Stimulated activated CD8-positive, alpha-beta memory T cell treated with anti-CD3 and anti-CD28 coated beads, Interleukin-7, amount 100 ng/mL, for 4 hours (primary cell): ENCODE measurements around the gene OSBPL6.

ENCODE experiments used
- DNase-seq, 2 donors: peaks; one replicate each; pipeline ENCODE4 v3.0.0-alpha.2; 2020; ENCODE audit warnings: low read depth in 2 of 2

The OSBPL6 gene

DNA sequence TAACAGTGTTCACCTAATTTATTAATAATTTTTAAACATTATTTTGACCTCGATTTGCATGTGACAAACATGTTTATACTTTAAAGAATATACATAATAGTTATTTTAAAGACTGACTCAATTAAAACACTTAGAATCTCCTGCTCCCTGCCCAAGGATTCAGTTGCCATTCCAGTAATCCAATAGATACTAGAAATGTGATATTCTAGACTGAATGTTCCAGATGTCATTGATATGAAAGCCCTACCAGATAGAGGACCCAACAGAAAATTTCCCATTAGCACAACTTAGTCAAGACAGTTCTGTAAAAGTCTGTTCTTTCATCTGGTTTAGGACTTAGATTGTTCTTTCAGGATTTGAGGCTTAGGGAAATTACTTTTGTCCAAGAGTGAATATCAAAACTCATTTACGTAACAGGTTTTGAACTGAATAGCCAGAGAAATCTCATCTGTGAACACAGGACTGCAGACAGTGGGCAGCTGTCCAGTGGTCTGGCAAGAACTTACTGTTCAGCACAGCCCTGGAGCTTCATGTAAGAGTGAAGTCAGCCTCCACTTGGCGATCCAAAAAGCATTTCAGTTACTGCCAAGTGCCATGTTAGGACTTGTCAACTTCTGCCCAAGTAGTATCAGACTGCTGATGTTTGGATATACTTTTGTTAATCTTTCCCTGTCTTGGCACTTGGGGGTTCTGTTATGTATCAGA is 77.5 kb downstream of the OSBPL6 start:
- no peak for DNase-seq

DNA sequence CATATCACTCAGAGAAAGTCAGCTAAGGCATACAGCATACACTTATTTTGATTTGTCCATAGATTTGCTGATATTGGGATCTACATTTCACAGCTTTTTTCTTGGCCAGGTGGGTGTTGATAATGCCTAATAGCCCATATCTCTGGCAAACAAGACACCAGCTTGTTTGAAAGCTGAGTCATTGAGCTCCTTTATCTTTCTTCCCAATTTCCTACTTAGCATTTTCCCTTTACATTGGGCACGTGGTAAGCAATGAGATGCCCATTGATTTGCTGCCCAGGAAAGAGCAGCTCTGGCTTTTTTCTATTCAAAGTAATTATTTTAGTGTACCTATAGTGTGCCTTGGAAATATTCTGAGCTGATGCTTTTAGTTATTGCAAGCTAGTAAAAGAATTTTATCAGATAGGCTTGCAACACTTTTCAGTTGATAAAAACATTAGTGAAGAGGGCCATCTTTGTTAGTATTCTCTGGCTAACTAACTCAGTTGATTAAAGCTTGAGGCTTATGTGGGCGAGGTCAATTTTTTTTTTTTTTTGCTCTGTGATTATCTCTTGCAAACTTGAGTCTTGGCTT is 79.6 kb downstream of the OSBPL6 start:
- DNase-seq, result no peak

DNA sequence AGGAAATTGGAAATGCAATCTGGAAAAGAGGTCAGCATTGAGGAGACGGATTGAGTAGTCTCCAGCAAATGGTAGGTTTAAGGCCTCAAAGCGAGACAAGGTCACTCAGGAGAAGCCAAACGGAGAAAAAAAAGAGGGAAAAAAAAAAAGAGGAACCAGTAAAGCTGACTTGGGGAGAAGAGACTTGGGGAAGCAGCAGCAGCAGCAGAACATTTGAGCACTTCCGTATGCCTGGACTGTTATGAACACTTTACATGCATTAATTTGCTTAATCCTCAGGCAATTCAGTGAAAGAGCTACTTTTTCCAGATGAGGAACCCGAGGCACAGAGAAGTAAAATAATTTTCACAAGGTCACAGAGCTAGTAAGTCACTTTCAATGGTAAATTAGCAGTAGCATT is 81.3 kb downstream of the OSBPL6 start:
- no peak for DNase-seq

DNA sequence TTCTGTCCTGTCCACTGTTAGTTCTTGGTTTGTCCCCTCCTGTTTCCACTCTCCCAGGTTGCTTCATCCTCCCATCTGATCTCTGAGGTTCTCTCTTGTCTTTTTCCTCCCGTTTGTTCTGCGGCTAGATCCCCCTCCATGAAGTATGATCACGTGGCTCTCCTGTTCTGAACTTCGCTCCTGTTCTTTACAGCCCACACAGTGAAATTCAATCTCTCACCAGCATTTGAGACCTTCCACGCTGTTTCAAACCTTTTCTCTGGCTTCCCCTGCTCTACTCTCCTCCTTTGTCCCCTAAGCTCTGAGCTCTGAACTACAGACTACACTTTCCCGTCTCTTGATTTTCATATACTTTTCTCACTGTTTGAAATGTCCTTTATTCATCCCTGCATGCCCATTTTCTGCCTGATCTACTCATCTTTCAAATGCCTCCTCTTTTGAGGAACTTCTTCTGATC is 83.5 kb downstream of the OSBPL6 start:
- DNase-seq, result no peak

DNA sequence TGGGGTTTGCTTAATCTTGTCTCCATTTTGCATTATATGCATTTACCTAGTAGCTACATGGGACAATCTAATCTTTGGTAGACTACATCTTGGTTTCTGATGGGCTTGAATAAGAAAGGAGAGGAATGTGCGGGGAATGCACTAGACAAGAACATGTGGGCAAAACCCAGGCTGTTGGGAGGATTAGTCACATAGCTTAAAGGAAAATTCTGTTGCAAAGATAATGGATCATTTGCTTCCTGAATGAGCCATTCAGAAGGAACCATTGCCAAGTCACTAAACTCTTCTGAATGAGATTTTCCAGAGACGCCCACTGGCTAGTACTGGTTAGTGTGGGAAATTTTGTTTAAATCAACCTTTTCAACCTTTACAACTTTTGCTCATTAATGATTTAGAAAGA is 84.8 kb downstream of the OSBPL6 start:
- DNase-seq, result no peak

DNA sequence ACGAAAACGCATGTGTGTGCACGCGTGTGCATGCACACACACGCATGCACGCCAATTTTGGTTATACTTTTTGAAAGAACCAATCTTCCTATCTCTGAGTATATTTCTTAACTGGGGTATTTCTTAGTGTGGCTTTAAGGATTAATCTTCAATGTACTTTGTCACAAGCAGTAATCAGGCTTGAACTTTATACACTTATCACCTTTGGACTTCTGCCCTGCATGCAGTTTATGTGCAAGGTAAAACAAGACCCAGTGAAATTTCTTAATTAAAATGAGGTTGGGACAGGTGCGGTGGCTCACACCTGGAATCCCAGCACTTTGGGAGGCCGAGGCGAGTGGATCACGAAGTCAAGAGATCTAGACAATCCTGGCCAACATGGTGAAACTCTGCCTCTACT is 85.3 kb downstream of the OSBPL6 start:
- DNase-seq, result no peak

DNA sequence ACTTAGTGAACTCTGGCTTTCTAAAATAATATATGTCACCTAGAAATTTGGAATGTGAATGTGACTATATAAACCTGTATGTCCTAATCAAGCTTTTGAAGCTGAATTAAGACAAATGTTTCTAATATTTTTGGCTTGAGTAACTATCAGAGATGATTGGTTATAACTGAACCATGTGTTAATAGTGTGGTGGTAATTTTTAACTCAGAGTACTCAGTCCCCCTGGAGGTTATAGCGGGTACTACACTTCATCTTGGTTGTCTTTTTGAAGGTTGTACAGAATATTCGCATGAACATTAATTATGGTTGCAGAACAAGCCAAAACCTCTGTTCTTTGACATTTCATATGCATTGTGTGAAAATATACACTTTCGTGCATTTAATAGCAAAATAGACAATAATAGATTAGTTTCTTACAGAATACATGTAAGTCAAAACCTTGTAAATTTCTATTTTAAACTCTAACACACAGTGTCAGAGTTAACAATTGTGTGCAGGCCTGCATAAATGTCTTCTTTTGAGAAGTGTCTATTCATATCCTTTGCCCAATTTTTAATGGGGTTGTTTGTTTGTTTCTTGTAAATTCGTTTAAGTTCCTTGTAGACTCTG is 86.0 kb downstream of the OSBPL6 start:
- no peak for DNase-seq

DNA sequence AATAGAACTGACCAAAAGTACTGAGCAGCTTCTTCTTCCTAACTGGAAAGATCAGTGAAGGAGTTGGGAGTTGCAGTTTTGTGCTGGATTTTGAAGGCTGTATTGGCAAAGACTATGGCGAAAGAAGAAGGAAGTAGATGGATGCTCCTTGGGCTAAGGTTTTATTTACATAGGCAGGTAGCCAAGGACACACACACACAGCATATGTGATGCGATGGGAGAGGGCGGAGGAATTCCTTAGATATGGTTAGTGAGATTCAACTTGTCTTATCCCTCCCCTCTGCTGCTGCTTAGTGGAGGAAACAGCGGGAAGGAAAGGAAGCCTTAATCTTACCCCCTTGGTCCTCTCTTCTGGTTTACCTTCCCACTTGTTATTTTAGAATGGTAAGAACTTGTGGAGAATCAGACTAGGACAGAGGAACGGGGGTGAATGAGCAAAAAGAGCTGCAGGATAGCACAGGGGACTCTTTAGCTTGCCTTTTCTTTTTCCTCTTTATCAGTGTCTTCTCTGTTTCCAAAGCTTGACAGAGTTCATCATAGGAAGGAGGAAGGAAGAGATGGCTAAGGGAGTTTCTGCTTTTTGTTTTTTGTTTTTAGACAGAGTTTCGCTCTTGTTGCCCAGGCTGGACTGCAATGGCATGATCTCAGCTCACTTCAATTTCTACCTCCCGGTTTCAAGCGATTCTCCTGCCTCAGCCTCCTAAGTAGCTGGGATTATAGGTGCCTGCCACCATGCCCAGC is 87.9 kb downstream of the OSBPL6 start:
- DNase-seq, result no peak

DNA sequence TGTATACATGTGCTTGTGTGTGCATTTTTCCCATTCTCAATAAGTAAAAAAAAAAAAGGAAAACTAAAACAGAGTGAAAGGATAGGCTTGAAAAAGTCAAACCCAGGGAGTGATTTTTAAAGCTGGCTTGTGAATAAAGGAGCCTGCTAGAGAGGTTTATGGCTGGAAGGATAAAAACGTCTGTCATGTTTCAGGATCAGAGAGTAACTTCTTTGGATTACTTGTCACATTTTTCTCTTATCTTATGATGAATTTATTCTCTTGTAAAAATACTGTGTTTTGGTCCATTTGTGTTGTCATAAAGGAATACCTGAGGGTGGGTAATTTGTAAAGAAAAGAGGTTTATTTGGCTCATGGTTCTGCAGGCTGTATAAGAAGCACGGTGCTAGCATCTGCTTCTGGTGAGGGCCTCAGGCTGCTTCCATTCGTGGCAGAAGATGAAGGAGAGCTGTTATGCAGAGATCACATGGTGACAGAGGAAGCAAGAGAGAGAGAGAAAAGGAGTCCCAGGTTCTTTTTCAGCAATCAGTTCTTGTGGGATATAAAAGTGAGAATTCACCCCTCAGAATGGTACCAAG is 89.1 kb downstream of the OSBPL6 start:
- DNase-seq, result no peak

DNA sequence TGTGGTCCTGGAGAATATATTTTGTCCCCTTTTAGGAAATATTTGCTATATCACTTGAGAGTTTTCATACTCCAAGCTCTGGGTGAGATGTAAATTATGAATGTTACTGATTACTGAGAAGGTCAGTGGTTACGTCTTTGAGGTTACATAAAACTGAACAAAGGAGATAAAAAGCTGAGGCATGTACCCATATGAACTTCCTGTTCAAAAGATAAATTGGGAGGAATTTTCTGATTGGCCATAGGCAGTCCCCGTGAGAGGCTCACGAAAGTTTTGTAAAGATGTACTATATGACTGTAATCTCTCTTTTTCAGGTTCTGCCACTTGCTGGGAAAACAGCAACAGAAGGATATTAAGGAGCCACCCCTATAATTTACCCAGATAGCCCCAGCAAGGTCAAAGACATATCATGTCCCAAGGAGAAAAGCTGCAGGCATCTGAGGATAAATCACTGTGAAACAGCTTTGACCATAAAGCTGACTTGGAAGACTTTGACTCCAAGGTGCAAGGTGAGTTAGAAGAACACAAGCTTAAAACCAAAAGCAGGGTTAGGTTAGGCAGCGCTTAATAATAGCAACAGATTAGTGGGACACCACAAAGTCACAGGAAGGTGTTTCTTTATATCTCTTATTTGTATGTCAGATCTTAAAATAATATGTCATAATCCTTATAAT is 90.4 kb downstream of the OSBPL6 start:
- no peak for DNase-seq

DNA sequence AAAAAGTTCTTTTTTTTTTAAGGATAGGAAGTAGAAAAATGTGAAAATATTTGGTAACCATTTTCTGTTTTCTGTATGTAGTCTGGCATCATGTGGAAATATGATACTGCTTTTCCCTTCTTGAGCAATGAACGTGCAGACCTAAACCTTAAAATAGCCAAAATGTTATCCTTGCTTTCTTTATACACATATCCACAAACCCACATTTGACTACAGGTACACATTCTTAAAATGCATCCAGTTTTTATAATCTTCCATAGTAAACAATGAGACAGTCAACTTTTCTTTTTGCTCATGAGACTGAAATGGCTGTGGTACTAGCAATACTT is 90.9 kb downstream of the OSBPL6 start:
- DNase-seq, result no peak

DNA sequence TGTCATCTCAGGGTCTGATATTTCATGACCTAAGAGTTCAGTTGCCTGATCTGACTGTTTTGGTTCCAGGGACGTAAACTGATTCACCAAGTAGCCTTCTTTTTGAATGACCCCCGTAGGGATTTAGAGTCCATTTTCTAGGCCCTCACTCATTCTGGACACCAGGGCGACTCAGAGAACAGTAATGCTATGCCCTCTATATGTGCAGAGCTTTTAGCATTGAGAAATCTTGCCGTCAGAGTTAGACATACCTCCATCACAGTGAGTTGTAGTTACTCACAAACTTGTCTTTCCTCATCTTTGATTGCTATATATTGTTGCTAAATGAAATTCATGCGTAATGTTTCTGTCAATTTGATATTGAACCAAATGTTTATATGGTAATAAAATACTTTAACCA is 92.3 kb downstream of the OSBPL6 start:
- no peak for DNase-seq

DNA sequence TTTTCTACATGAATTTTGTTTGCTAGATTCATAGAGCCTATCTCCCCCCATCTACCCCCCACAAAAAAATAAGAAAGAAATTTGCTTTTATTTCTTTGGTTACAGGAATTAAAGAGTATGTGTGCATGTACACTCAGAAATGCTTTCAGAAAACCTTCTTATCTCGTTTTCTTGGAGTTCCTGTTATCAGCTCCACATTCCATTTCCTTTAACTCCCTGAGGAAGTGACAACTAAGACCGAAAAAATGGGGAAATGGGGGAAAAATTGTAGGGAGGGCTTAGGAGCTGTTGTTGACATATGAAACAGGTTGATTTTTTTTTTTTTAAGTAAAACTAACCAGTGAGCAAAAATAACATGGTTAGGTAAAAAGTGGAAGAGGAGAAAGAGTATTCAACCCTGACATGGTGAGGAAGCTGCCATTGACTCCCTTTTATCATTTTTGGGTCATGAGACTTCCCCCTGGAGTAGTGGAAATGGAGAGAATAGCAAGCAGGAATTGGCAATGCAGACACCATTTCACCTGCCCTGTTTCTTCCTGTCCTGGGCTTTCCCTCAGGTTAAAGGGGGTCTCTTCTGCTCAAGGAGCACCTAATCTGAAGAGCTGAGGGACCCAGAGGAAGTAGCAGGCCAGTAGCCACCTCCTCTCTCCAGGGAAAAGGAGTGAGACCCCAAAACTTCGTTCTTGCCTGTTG is 93.5 kb downstream of the OSBPL6 start:
- no peak for DNase-seq

DNA sequence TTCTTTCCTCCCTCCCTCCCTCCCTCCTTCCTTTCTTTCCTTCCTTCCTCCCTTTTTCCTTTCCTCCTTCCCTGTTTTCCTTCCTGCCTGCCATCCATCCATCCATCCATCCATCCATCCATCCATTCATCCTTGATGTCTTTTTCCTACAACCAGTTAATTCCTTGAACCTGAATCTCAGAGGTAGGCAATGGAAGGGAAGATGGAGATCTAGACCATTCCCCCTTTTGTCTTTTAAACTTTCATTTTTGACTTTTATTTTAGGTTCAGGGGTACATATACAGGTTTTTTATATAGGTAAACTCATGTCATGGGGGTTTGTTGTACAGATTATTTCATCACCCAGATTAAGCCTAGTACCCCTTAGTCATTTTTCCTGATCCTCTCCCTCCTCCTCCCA is 97.4 kb downstream of the OSBPL6 start:
- no peak for DNase-seq

DNA sequence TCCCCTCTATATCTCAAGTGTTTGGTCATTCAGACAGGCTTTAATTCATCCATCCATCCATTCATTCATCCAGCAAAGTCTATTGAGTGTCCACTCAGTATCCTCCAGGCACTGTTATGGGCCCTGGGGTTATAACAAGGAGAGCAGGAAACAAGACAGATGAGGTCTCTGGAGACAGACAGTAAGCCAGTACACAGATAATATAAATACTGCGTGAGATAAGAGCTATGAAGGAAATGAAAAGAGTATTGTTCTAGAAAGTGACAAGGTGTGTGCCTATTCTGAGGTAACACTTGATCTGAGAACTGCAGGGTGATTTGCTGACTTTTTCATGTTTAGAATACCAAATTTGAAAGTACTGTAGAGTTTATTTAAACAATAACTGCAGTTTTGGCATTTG is 98.3 kb downstream of the OSBPL6 start:
- DNase-seq, result no peak

DNA sequence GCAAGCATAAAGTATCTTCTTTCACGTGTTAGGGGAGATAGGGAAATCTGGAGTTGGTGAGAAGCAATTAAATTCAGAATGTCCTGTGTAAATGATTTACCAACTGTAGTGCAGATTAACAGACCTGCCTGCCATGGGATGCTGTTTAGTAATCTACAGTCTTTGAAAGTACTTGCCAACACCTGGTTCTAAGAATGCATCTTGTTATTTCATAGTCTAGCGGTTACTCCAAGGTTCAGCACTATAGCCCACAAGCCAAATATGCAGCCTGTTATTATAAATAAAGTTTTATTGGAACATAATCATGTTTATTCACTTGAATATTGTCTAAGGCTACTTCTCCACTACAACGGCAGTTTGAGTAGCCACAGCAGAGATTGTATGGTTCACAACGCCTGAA is 100.8 kb downstream of the OSBPL6 start:
- no peak for DNase-seq

DNA sequence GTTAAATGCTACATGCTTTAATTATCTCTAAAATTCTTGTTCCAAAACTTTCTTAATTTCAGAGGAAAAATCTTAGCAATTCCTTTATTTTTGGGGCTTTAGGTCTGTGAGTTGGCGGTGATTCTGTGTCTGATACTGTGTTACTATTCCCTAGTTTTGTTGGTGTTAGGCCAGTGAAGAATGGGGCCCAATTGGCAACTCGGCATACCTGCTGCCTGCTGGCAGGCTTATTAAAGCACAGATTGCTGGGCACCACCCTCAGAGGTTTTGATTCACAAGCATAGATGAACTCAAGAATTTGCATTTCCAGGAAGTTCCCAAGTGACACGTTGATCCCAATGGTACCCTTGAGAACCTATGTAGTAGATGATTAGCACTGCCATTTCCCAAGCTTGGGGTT is 101.6 kb downstream of the OSBPL6 start:
- no peak for DNase-seq

DNA sequence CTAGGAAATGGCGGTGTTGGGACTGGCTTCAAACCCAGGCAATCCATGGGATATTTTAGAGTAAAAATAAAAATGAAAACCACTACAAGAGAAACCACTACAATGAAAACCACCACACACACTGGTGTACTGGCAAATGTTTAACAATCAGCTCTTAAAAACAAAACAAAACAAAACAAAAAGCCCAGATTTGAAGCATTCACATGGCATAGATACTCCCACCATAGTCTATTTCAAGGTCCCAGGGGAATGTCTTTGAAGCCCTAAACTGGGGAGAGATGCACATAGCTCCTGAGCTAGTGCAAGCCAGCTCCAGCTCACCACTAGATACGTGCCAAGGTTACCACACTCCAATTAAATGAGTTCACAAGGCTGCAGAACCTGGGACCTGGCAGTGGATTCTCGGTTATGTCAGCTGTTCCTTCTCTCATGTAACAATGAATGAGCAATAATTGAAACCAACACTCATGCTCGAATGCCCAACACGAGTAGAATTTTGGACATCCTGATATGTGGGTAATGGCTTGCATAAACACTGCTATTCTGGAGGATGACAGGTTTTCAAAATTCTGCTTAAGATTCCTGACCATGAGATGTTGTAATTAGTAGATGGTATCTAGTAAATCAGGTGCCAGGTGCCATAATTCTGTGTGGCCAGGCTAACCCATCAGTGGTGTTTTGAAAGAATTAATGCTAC is 102.2 kb downstream of the OSBPL6 start:
- DNase-seq, result no peak

DNA sequence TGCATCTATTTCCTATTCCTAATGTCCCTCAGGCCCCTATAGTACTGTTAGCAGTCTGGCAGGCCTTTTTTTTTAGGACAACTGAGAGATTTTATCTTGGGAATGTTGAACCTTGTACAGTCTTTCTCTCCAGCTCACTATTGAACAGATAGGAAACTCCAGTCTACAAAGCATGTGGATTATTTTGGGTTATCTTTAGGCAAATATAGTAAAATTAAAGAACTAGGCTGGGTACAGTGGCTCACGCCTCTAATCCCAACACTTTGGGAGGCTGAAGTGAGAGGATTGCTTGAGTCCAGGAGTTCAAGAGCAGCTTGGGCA is 102.7 kb downstream of the OSBPL6 start:
- no peak for DNase-seq

DNA sequence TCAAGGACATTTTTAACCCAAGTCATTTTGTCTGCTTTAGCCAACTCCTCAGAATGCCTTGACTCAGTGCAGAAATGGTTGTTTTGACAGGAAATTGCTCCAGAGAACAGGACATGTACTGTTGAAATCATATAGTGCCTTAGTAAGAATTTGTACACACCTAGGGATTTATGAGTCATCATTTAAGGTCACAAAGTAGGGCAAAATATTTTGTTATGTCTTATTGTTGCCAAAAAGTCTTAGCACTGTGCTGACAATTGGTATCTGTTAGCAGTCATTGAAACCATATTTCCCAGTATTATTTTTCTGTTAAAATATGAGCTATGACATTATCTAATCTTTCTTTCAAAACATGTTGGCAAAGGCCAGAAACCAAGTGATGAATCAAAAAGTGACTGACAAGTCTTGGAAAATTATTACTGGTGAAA is 104.5 kb downstream of the OSBPL6 start:
- no peak for DNase-seq
